GM20000 (cell line): ENCODE results near the gene TMTC1.

Experiments used
- DNase-seq: peaks from one replicate; pipeline ENCODE4 v3.0.0; 2012; ENCODE audit warnings: low spot score
- TF ChIP-seq, protein P1 (sequence below): IDR thresholded peaks from 2 replicates; pipeline ENCODE4 v1.5.1; 2012; ENCODE audit warnings: mild to moderate bottlenecking, control low read depth; ENCODE audit errors: extremely low read depth, missing control alignments

The TMTC1 gene

DNA sequence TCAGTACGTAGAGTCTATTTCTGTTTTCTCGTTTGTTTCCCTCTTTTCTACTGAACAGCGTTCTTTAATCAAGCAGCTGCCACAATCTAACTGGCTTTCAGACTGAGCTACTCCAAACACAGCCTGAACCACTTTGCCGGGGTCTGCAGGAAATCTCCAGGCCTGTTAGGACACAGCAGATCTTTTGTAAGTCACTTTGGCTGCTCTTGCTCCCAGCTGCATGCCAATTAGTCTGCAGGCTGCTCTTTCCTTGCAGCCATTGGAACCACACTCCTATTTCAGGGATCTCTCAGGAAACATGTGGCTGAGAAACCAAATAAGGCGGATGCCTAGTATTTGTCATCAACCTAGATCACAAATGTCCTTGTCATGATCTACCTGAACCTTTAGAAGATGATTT lies 73.6 kb downstream of the TMTC1 start:
- TF ChIP-seq, protein P1, sequence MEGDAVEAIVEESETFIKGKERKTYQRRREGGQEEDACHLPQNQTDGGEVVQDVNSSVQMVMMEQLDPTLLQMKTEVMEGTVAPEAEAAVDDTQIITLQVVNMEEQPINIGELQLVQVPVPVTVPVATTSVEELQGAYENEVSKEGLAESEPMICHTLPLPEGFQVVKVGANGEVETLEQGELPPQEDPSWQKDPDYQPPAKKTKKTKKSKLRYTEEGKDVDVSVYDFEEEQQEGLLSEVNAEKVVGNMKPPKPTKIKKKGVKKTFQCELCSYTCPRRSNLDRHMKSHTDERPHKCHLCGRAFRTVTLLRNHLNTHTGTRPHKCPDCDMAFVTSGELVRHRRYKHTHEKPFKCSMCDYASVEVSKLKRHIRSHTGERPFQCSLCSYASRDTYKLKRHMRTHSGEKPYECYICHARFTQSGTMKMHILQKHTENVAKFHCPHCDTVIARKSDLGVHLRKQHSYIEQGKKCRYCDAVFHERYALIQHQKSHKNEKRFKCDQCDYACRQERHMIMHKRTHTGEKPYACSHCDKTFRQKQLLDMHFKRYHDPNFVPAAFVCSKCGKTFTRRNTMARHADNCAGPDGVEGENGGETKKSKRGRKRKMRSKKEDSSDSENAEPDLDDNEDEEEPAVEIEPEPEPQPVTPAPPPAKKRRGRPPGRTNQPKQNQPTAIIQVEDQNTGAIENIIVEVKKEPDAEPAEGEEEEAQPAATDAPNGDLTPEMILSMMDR: no peak
- no peak for DNase-seq

GRCh38 chr12:29709496-29710040 lies 74.2 kb downstream of the TMTC1 start:
- TF ChIP-seq, protein P1: no peak
- DNase-seq: no peak

DNA sequence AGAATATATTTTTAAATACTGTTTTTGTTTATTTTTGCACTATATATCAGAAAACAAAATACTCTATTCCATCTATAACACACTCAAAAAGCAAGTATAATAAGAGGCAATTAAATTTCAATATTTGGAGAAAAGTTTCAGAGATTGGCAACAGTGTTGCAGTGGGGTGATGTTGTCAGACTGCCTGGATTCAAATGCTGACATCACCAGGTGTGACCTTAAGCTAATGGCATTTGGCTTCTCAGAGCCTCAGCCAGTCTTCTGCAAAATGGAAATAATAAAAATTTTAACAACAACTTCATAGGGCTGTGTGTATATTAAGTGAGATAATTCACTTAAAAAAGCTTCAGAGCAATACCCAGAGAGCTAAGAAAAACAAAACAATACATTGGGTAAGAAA lies 74.7 kb downstream of the TMTC1 start:
- no peak for DNase-seq
- TF ChIP-seq, protein P1: no peak

GRCh38 chr12:29707846-29708245 lies 75.9 kb downstream of the TMTC1 start:
- TF ChIP-seq, protein P1: no peak
- DNase-seq: no peak

DNA sequence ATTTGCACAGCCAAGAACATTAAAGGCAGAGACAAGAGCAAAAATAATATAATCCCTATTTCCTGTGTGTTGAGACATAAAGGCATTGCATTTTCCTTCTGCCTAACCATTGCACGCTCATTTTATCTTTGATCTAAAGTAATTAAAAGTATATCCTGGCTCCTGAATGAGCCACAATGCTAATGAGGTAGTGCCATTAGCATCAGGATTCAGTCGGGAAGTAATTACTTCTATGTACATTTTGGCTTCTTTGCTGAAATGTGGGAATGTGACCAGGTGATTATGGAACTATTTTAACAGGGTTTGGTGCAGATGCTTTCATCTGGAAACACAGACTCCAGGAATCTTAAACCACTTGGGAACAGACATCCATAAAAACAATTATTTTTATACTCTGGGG lies 77.4 kb downstream of the TMTC1 start:
- TF ChIP-seq, protein P1: no peak
- DNase-seq: no peak

- TF ChIP-seq, protein P1: no peak
These were observed 80.2 kb downstream of the TMTC1 start for GRCh38 chr12:29703528-29703927.

DNA sequence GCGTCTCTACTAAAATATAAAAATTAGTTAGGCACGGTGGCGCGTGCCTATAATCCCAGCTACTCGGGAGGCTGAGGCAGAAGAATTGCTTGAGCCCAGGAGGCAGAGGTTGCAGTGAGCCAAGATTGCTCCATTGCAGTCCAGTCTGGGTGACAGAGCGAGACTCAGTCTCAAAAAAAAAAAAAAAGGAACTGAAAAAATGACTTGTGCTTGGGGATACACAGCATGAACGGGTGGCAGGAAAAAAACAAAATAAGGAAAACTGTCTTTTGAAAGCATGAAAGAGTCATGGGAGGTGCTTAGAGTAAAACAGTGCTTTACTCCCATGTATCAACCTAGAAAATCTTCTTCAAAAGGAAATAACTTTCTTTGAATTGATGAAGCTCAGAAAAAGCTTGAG lies 80.8 kb downstream of the TMTC1 start:
- TF ChIP-seq, protein P1: no peak

More at GRCh38 chr12:29703528-29703927, 80.2 kb downstream of the TMTC1 start:
- DNase-seq: no peak

More for the DNA sequence above, 80.8 kb downstream of the TMTC1 start:
- DNase-seq: no peak
